SU-DHL-6 (cell line): ENCODE measurements around the gene CDK18.

ENCODE experiments used
- H2AFZ ChIP-seq: fragments of 200-600 bp; sonication (generic); 2 replicates; pipeline ENCODE4 v1.6.1; 2014; ENCODE audit warnings: low read depth, mild to moderate bottlenecking, moderate library complexity, mixed read lengths, antibody characterized with exemption, low read length; ENCODE audit not compliant: severe bottlenecking
- H3F3A ChIP-seq: fragments of 200-600 bp; shearing (Covaris generic); 2 replicates; pipeline ENCODE4 v1.6.0; 2016; ENCODE audit warnings: antibody characterized with exemption, mild to moderate bottlenecking; ENCODE audit not compliant: insufficient read depth
- H3K27ac ChIP-seq: fragments of 200-600 bp; sonication (generic); 2 replicates; pipeline ENCODE4 v1.5.1; 2016; ENCODE audit warnings: low read depth, mild to moderate bottlenecking, low read length, moderate library complexity, mixed read lengths
- H3K27me3 ChIP-seq: fragments of 200-600 bp; sonication (generic), shearing (Covaris generic); 2 replicates; pipeline ENCODE4 v1.6.0; 2014; ENCODE audit warnings: mild to moderate bottlenecking, low read length
- H3K36me3 ChIP-seq: fragments of 200-600 bp; sonication (generic); 2 replicates; pipeline ENCODE4 v1.6.1; 2014; ENCODE audit warnings: mild to moderate bottlenecking, low read length, mixed read lengths
- H3K4me2 ChIP-seq: fragments of 300-600, 200-600 bp; shearing (Covaris generic), sonication (generic); 2 replicates; pipeline ENCODE4 v1.6.0; 2014; ENCODE audit warnings: low read length, low read depth, mild to moderate bottlenecking; ENCODE audit not compliant: poor library complexity, severe bottlenecking
- H3K4me3 ChIP-seq: fragments of 200-600 bp; sonication (generic); 2 replicates; pipeline ENCODE4 v1.5.1; 2014; ENCODE audit warnings: antibody characterized with exemption, low read length, mild to moderate bottlenecking, mixed read lengths; ENCODE audit not compliant: insufficient read depth, poor library complexity, severe bottlenecking
- H3K79me2 ChIP-seq: fragments of 200-600 bp; sonication (generic); 2 replicates; pipeline ENCODE4 v1.6.1; 2014; ENCODE audit warnings: mild to moderate bottlenecking, low read length, moderate library complexity; ENCODE audit not compliant: insufficient read depth
- H3K9ac ChIP-seq: fragments of 200-600 bp; sonication (generic); 2 replicates; pipeline ENCODE4 v1.7.0; 2014; ENCODE audit warnings: mild to moderate bottlenecking, low read length
- H3K9me2 ChIP-seq: fragments of 200-600 bp; sonication (generic); replicated peaks from 2 replicates; pipeline ENCODE4 v1.6.1; 2014; ENCODE audit warnings: low read length; ENCODE audit not compliant: insufficient read depth
- H3K9me3 ChIP-seq: fragments of 200-600 bp; sonication (generic); 2 replicates; pipeline ENCODE4 v1.6.1; 2014; ENCODE audit warnings: low read length, mixed read lengths; ENCODE audit not compliant: insufficient read depth
- H4K20me1 ChIP-seq: fragments of 200-600 bp; sonication (generic); 2 replicates; pipeline ENCODE4 v1.6.1; 2014; ENCODE audit warnings: low read depth, mild to moderate bottlenecking, antibody characterized with exemption, low read length, moderate library complexity, mixed read lengths
- CTCF ChIP-seq: fragments of 200-600 bp; sonication (generic); IDR thresholded peaks from one replicate; pipeline ENCODE4 v1.5.1; 2017; ENCODE audit warnings: antibody characterized with exemption, mild to moderate bottlenecking, low read length, moderate library complexity; ENCODE audit not compliant: insufficient read depth, poor library complexity, severe bottlenecking
- EZH2phosphoT487 ChIP-seq: fragments of 200-600 bp; sonication (generic), shearing (Covaris generic); conservative IDR thresholded peaks from 2 replicates; pipeline ENCODE4 v1.6.1; 2018; ENCODE audit warnings: mild to moderate bottlenecking, antibody characterized with exemption, low read length, moderate library complexity, mixed read lengths

The CDK18 gene

DNA sequence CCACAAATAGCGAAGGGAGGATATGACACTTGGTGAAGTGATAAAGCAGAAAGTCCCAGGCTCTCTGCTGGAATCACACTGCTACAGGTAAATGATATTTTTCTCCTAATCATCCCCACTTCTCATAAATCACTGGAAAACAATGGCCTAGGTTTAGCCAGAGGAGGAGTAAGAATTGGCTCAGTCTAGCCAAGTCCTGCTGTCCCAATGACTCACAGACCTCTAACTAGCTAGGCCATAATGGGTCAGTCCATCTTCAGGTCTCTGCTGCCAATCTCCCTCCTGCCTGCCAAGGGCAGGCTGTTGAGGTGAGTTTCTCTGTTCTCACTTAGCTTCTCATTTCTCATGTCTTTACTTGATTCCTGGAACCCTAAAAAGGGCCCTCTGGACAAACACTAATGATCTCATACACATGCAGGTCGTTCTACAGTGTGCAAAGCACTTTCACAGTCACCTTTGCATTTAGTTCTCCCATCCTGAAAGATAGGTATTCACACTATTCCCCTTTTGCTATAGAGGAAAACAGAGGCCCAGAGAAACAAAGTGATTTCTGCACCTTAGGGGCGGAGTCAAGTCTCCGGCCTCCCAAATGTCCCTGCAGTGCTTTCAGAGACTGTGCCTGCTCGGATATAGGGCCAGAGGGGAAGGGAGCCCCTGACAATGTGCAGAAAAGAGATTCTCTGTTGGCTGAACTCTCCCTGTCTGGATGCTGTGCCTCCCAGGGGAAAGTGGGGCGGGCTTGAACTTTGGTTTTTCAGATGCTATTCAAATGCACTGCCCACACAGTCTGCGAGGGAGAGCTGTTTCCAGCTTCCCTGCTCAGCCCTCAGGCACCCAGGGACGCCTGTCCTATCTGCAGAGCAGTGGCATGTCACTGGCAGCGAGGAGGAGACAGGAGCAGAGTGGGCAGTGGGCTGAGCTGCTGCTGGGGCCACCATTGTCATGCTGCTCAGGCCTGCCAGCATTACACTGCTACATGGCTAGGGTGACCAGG lies 3.9 kb upstream of the CDK18 start:
- Histone ChIP-seq H3K4me2 (no peak overlapping the region), H3K27me3 (0 out of 2 replicates have a peak, but pooled peaks cover 4% of the 10 kb centered on the region)

DNA sequence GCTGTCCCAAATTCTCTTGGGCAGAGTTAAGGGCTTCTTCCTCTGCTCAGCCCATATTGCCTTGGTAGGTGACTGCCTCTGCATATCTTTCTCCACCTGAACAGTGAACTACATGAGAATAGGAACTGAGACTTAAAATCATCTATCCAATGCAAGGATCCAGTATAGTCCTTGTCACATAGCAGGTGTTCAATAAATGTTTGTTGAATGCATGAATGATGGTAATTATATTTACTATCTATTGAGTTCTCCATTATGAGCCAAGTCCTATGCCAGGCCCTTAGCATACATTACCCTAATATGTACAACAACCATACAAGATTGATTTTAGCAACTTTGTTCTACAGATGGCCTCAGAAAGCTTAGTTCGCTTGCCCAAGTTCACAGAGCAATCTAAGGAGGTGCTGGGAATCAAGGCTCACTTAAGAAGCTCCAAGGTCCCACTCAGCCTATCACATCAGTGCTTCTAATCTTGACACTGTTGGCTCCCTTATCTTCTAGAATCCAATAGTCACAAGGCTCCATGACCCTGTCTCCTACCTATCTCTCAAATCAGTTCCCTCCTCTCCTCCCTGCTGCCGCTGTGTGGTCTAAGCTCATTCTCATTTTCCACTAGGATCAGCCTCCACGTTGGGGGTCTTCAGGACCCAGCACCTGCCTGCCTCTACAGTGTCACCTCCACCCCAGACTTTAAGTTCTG lies 2.2 kb upstream of the CDK18 start:
- H4K20me1 ChIP-seq, result no peaks in the 10 kb centered on the region
- no peak overlapping the region for H2AFZ ChIP-seq
- no peak overlapping the region for H3K9ac ChIP-seq
- 0 out of 2 replicates have a peak, but pooled peaks cover 4% of the 10 kb centered on the region for H3K27me3 ChIP-seq
- no peaks in the 10 kb centered on the region for H3K79me2 ChIP-seq
- H3K4me3 ChIP-seq, result no peak overlapping the region
- no peak for TF ChIP-seq CTCF
- TF ChIP-seq EZH2phosphoT487, result no peak
- H3F3A ChIP-seq, result no peaks in the 10 kb centered on the region
- H3K27ac ChIP-seq, result no peak overlapping the region
- no peak overlapping the region for H3K4me2 ChIP-seq
- H3K9me2 ChIP-seq, result no peaks in the 10 kb centered on the region
- H3K36me3 ChIP-seq, result no peaks in the 10 kb centered on the region
- no peaks in the 10 kb centered on the region for H3K9me3 ChIP-seq

More for the DNA sequence above, 3.9 kb upstream of the CDK18 start:
- no peaks in the 10 kb centered on the region for H3K9me3 ChIP-seq
- no peak overlapping the region for H3K9ac ChIP-seq
- no peaks in the 10 kb centered on the region for H3K79me2 ChIP-seq
- no peak overlapping the region for H3K4me3 ChIP-seq
- H2AFZ ChIP-seq, result no peak overlapping the region
- no peaks in the 10 kb centered on the region for H3F3A ChIP-seq
- no peaks in the 10 kb centered on the region for H3K9me2 ChIP-seq
- TF ChIP-seq EZH2phosphoT487 (no peak), CTCF (no peak)
- no peaks in the 10 kb centered on the region for H4K20me1 ChIP-seq
- H3K36me3 ChIP-seq, result no peaks in the 10 kb centered on the region
- no peak overlapping the region for H3K27ac ChIP-seq

GRCh38 chr1:205502992-205503391 lies 1.5 kb upstream of the CDK18 start:
- no peaks in the 10 kb centered on the region for H3K79me2 ChIP-seq
- H4K20me1 ChIP-seq, result no peaks in the 10 kb centered on the region
- no peaks in the 10 kb centered on the region for H3K9me2 ChIP-seq
- H3K36me3 ChIP-seq, result no peaks in the 10 kb centered on the region
- no peaks in the 10 kb centered on the region for H3K9me3 ChIP-seq
- no peak for TF ChIP-seq EZH2phosphoT487
- H2AFZ ChIP-seq, result no peak overlapping the region
- H3F3A ChIP-seq, result no peaks in the 10 kb centered on the region
- H3K27me3 ChIP-seq, result no peaks in the 10 kb centered on the region
- H3K27ac ChIP-seq, result no peak overlapping the region
- H3K4me2 ChIP-seq, result no peak overlapping the region
- H3K4me3 ChIP-seq, result no peak overlapping the region
- H3K9ac ChIP-seq, result no peak overlapping the region
